Neuron (in vitro differentiated cells): ENCODE results near the gene EDNRA.

Source experiments
- H2AFZ ChIP-seq: one replicate; pipeline ENCODE4 v1.6.1; 2013; ENCODE audit warnings: low read depth, mild to moderate bottlenecking, inconsistent platforms, low read length, moderate library complexity
- H3K27me3 ChIP-seq: one replicate; pipeline ENCODE4 v1.6.1; 2013; ENCODE audit warnings: low read length; ENCODE audit not compliant: insufficient read depth
- H3K36me3 ChIP-seq: one replicate; pipeline ENCODE4 v1.6.1; 2013; ENCODE audit warnings: low read length; ENCODE audit not compliant: insufficient read depth
- H3K4me1 ChIP-seq: one replicate; pipeline ENCODE4 v1.6.1; 2013; ENCODE audit warnings: low read length; ENCODE audit not compliant: insufficient read depth
- H3K4me3 ChIP-seq: 2 replicates; pipeline ENCODE4 v1.5.1; 2013; ENCODE audit warnings: mild to moderate bottlenecking, low read length, moderate library complexity
- H3K9me3 ChIP-seq: one replicate; pipeline ENCODE4 v1.6.1; 2013; ENCODE audit warnings: low read length

Gene EDNRA

GRCh38 chr4:147481577-147482109 lies 746 bp downstream of the EDNRA start:
- Histone ChIP-seq H3K27me3 (peaks cover 39% of the 10 kb centered on the region), H3K4me1 (no peaks in the 10 kb centered on the region), H3K4me3 (no peak overlapping the region), H2AFZ (peak overlapping the region; percentile 36), H3K9me3 (no peaks in the 10 kb centered on the region), H3K36me3 (no peaks in the 10 kb centered on the region)

- no peaks in the 10 kb centered on the region for H3K4me1 ChIP-seq
- H3K9me3 ChIP-seq: no peaks in the 10 kb centered on the region
- no peaks in the 10 kb centered on the region for H3K36me3 ChIP-seq
- H3K27me3 ChIP-seq: peaks cover 39% of the 10 kb centered on the region
- no peak overlapping the region for H2AFZ ChIP-seq
- H3K4me3 ChIP-seq: no peak overlapping the region
Observed at GRCh38 chr4:147482281-147482680, 1.4 kb downstream of the EDNRA start.

GRCh38 chr4:147485167-147485566 lies 4.3 kb downstream of the EDNRA start:
- H3K27me3 ChIP-seq: peaks cover 26% of the 10 kb centered on the region
- H2AFZ ChIP-seq: no peak overlapping the region
- H3K4me3 ChIP-seq: no peak overlapping the region
- no peaks in the 10 kb centered on the region for H3K9me3 ChIP-seq
- H3K36me3 ChIP-seq: no peaks in the 10 kb centered on the region
- no peaks in the 10 kb centered on the region for H3K4me1 ChIP-seq

- Histone ChIP-seq H3K9me3 (no peaks in the 10 kb centered on the region), H3K4me3 (no peak overlapping the region), H3K4me1 (no peaks in the 10 kb centered on the region), H3K27me3 (peaks cover 3% of the 10 kb centered on the region), H3K36me3 (no peaks in the 10 kb centered on the region), H2AFZ (no peak overlapping the region)
Observed at GRCh38 chr4:147487616-147488015, 6.7 kb downstream of the EDNRA start.

GRCh38 chr4:147488556-147488955 lies 7.7 kb downstream of the EDNRA start:
- no peaks in the 10 kb centered on the region for H3K4me1 ChIP-seq
- H2AFZ ChIP-seq: no peak overlapping the region
- no peaks in the 10 kb centered on the region for H3K9me3 ChIP-seq
- H3K4me3 ChIP-seq: no peak overlapping the region
- H3K27me3 ChIP-seq: no peaks in the 10 kb centered on the region
- H3K36me3 ChIP-seq: no peaks in the 10 kb centered on the region

GRCh38 chr4:147491086-147491485 lies 10.2 kb downstream of the EDNRA start:
- Histone ChIP-seq H3K9me3 (no peaks in the 10 kb centered on the region), H2AFZ (no peak overlapping the region), H3K27me3 (no peaks in the 10 kb centered on the region), H3K4me3 (no peak overlapping the region), H3K36me3 (no peaks in the 10 kb centered on the region), H3K4me1 (no peaks in the 10 kb centered on the region)

- Histone ChIP-seq H3K4me1 (no peaks in the 10 kb centered on the region), H2AFZ (no peak overlapping the region)
Observed at GRCh38 chr4:147492306-147492705, 11.4 kb downstream of the EDNRA start.

GRCh38 chr4:147492761-147493160 lies 11.9 kb downstream of the EDNRA start:
- Histone ChIP-seq H3K9me3 (no peaks in the 10 kb centered on the region), H2AFZ (no peak overlapping the region), H3K4me1 (no peaks in the 10 kb centered on the region), H3K4me3 (no peak overlapping the region), H3K36me3 (no peaks in the 10 kb centered on the region), H3K27me3 (no peaks in the 10 kb centered on the region)

More at GRCh38 chr4:147492306-147492705, 11.4 kb downstream of the EDNRA start:
- no peaks in the 10 kb centered on the region for H3K36me3 ChIP-seq
- no peak overlapping the region for H3K4me3 ChIP-seq
- no peaks in the 10 kb centered on the region for H3K27me3 ChIP-seq
- H3K9me3 ChIP-seq: no peaks in the 10 kb centered on the region

GRCh38 chr4:147493307-147493706 lies 12.4 kb downstream of the EDNRA start:
- Histone ChIP-seq H3K4me1 (no peaks in the 10 kb centered on the region), H3K9me3 (no peaks in the 10 kb centered on the region), H3K4me3 (no peak overlapping the region), H3K36me3 (no peaks in the 10 kb centered on the region), H2AFZ (no peak overlapping the region), H3K27me3 (no peaks in the 10 kb centered on the region)

- H3K36me3 ChIP-seq: no peaks in the 10 kb centered on the region
- H3K9me3 ChIP-seq: no peaks in the 10 kb centered on the region
- no peak overlapping the region for H2AFZ ChIP-seq
- no peaks in the 10 kb centered on the region for H3K27me3 ChIP-seq
- no peaks in the 10 kb centered on the region for H3K4me1 ChIP-seq
- no peak overlapping the region for H3K4me3 ChIP-seq
Observed at GRCh38 chr4:147494301-147494700, 13.4 kb downstream of the EDNRA start.

GRCh38 chr4:147496500-147496899 lies 15.6 kb downstream of the EDNRA start:
- Histone ChIP-seq H3K4me3 (no peak overlapping the region), H2AFZ (no peak overlapping the region), H3K9me3 (no peaks in the 10 kb centered on the region), H3K36me3 (no peaks in the 10 kb centered on the region), H3K4me1 (no peaks in the 10 kb centered on the region), H3K27me3 (no peaks in the 10 kb centered on the region)

- Histone ChIP-seq H3K4me1 (no peaks in the 10 kb centered on the region), H3K36me3 (no peaks in the 10 kb centered on the region), H3K27me3 (no peaks in the 10 kb centered on the region), H2AFZ (no peak overlapping the region), H3K4me3 (no peak overlapping the region), H3K9me3 (no peaks in the 10 kb centered on the region)
Observed at GRCh38 chr4:147498031-147498660, 17.2 kb downstream of the EDNRA start.

- Histone ChIP-seq H3K36me3 (no peaks in the 10 kb centered on the region), H3K4me3 (no peak overlapping the region), H3K4me1 (no peaks in the 10 kb centered on the region), H2AFZ (no peak overlapping the region), H3K27me3 (no peaks in the 10 kb centered on the region), H3K9me3 (no peaks in the 10 kb centered on the region)
Observed at GRCh38 chr4:147508346-147508745, 27.4 kb downstream of the EDNRA start.

- Histone ChIP-seq H3K36me3 (no peaks in the 10 kb centered on the region), H3K4me1 (no peaks in the 10 kb centered on the region), H3K4me3 (no peak overlapping the region), H3K9me3 (no peaks in the 10 kb centered on the region), H2AFZ (no peak overlapping the region), H3K27me3 (no peaks in the 10 kb centered on the region)
Observed at GRCh38 chr4:147509386-147509785, 28.5 kb downstream of the EDNRA start.
